Measurements from ENCODE around the gene SCAPER.

DNA sequence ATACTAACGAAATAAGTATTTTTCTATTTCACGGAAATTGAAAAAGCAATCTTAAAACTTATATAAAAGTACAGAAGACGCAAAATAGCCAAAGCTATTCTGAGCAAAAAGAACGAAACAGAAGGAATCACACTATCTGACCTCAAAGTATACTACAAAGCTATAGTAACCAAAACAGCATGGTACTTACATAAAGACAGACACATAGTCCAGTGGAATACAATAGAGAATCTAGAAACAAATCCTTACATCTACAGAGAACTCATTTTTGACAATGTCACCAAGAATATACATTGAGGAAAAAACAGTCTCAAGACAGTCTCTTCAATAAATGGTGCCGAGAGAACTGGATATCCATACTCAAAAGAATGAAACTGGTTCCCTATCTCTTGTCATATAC is 322.6 kb downstream of the SCAPER start:
- TF ChIP-seq BCL11A (IDR thresholded peaks at IDR 0.05; ENCODE audit: low read depth, low read length) (no peak), HDGF (IDR thresholded peaks at IDR 0.05) (no peak), MTA2 (IDR thresholded peaks at IDR 0.05; ENCODE audit: low read depth) (no peak), YY1 (IDR thresholded peaks at IDR 0.05; ENCODE audit: low read depth, low read length) (no peak), POLR2A (IDR thresholded peaks at IDR 0.05; ENCODE audit: low read depth, low read length) (no peak), TARDBP (IDR thresholded peaks at IDR 0.05; ENCODE audit: borderline replicate concordance) (no peak), NFYA (IDR thresholded peaks at IDR 0.05; ENCODE audit: borderline replicate concordance, low read depth, low read length) (no peak), CREB1 (IDR thresholded peaks at IDR 0.05; ENCODE audit: low read depth) (no peak), MXI1 (IDR thresholded peaks at IDR 0.05; ENCODE audit: low read depth, low read length) (no peak), CHD2 (IDR thresholded peaks at IDR 0.05; ENCODE audit: borderline replicate concordance, low read depth, low read length) (no peak)
- TF ChIP-seq, protein P1, sequence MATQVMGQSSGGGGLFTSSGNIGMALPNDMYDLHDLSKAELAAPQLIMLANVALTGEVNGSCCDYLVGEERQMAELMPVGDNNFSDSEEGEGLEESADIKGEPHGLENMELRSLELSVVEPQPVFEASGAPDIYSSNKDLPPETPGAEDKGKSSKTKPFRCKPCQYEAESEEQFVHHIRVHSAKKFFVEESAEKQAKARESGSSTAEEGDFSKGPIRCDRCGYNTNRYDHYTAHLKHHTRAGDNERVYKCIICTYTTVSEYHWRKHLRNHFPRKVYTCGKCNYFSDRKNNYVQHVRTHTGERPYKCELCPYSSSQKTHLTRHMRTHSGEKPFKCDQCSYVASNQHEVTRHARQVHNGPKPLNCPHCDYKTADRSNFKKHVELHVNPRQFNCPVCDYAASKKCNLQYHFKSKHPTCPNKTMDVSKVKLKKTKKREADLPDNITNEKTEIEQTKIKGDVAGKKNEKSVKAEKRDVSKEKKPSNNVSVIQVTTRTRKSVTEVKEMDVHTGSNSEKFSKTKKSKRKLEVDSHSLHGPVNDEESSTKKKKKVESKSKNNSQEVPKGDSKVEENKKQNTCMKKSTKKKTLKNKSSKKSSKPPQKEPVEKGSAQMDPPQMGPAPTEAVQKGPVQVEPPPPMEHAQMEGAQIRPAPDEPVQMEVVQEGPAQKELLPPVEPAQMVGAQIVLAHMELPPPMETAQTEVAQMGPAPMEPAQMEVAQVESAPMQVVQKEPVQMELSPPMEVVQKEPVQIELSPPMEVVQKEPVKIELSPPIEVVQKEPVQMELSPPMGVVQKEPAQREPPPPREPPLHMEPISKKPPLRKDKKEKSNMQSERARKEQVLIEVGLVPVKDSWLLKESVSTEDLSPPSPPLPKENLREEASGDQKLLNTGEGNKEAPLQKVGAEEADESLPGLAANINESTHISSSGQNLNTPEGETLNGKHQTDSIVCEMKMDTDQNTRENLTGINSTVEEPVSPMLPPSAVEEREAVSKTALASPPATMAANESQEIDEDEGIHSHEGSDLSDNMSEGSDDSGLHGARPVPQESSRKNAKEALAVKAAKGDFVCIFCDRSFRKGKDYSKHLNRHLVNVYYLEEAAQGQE (IDR thresholded peaks at IDR 0.05; ENCODE audit: low read depth, low read length) = no peak
- TF ChIP-seq, protein P2, sequence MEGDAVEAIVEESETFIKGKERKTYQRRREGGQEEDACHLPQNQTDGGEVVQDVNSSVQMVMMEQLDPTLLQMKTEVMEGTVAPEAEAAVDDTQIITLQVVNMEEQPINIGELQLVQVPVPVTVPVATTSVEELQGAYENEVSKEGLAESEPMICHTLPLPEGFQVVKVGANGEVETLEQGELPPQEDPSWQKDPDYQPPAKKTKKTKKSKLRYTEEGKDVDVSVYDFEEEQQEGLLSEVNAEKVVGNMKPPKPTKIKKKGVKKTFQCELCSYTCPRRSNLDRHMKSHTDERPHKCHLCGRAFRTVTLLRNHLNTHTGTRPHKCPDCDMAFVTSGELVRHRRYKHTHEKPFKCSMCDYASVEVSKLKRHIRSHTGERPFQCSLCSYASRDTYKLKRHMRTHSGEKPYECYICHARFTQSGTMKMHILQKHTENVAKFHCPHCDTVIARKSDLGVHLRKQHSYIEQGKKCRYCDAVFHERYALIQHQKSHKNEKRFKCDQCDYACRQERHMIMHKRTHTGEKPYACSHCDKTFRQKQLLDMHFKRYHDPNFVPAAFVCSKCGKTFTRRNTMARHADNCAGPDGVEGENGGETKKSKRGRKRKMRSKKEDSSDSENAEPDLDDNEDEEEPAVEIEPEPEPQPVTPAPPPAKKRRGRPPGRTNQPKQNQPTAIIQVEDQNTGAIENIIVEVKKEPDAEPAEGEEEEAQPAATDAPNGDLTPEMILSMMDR (IDR thresholded peaks at IDR 0.05 in 2 of 3, conservative IDR thresholded peaks at IDR 0.05 in 1 of 3; ENCODE audit: control insufficient read depth in 2 of 3, extremely low read depth in 1 of 3, insufficient read depth in 1 of 3, low read depth in 3 of 3, low read length in 3 of 3) = no peak
- TF ChIP-seq, protein P3, sequence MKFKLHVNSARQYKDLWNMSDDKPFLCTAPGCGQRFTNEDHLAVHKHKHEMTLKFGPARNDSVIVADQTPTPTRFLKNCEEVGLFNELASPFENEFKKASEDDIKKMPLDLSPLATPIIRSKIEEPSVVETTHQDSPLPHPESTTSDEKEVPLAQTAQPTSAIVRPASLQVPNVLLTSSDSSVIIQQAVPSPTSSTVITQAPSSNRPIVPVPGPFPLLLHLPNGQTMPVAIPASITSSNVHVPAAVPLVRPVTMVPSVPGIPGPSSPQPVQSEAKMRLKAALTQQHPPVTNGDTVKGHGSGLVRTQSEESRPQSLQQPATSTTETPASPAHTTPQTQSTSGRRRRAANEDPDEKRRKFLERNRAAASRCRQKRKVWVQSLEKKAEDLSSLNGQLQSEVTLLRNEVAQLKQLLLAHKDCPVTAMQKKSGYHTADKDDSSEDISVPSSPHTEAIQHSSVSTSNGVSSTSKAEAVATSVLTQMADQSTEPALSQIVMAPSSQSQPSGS (IDR thresholded peaks at IDR 0.05; ENCODE audit: low read length) = no peak

Data from GM12878 (cell line).